ENCODE results near the gene CEP70.

DNA sequence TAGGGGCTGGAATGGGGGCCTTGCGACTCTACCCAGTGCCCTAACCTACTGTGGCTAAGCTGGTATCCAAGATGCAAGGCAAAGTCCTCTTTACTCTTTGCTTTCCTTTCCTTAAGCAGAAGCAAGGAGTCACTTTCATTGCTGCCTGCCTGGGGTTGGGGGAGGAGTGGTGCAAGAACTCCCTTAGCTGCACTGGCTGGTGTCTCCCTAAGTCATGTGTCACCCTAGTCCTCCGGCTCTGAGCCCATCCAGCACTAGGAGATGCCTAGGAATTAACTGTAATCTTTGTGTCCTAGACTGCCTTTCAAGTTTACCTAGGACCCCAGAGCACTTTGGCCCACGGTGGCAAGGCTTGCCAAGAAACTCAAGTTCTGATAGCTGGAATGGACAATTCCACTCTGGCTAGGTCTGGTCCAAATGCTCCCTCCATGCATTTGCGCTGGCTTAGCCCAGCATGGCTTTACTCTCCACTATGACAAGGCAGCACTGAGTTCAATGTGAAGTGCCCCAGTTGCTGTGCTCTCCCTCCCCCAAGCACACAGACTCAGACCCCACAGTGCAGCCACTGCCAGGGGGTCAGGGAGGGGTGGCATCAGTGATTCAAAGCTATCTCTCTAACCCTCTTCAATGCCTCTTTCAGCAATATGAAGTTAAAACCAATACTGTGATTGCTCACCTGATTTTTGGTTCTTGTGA, 100.9 kb downstream of the CEP70 start:
- TF ChIP-seq, protein P1, sequence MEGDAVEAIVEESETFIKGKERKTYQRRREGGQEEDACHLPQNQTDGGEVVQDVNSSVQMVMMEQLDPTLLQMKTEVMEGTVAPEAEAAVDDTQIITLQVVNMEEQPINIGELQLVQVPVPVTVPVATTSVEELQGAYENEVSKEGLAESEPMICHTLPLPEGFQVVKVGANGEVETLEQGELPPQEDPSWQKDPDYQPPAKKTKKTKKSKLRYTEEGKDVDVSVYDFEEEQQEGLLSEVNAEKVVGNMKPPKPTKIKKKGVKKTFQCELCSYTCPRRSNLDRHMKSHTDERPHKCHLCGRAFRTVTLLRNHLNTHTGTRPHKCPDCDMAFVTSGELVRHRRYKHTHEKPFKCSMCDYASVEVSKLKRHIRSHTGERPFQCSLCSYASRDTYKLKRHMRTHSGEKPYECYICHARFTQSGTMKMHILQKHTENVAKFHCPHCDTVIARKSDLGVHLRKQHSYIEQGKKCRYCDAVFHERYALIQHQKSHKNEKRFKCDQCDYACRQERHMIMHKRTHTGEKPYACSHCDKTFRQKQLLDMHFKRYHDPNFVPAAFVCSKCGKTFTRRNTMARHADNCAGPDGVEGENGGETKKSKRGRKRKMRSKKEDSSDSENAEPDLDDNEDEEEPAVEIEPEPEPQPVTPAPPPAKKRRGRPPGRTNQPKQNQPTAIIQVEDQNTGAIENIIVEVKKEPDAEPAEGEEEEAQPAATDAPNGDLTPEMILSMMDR (IDR thresholded peaks at IDR 0.05): no peak
- TF ChIP-seq POLR2A (IDR thresholded peaks at IDR 0.05): no peak
